ENCODE measurements around the gene AQP12B. TPM values are rescaled to one million over a fixed set of nuclear protein-coding genes. Genes with fewer than 3 reads are reported as not detected.
"Not testable (repeated sequence)": the region's sequence is repeated elsewhere in the genome, so short reads cannot be mapped to it uniquely, and the experiment has no call there.

Gene AQP12B
- total RNA-seq, 1 donor = not detected

DNA sequence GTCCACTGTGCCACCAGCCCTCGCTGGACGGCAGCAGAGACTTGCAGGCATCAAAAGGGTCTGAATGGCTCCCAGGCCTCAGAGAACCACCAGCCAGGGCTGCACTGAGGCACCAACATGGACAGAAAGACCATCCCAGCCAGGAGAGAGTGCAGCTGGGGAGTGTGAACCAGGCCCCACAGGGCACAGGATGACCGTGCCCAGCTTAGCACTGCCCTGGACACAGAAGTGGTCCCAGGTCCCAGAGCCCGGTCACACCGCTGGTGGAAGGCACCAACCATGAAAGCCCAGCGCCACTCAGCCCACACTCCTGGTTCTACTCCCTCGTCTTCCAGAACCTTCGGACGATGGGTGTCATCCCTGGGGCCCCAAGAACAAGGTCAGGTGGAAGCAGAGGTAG is 29.4 kb upstream of the AQP12B start:
- H3K4me3 ChIP-seq (ENCODE audit: low read length) = no peak overlapping the region

DNA sequence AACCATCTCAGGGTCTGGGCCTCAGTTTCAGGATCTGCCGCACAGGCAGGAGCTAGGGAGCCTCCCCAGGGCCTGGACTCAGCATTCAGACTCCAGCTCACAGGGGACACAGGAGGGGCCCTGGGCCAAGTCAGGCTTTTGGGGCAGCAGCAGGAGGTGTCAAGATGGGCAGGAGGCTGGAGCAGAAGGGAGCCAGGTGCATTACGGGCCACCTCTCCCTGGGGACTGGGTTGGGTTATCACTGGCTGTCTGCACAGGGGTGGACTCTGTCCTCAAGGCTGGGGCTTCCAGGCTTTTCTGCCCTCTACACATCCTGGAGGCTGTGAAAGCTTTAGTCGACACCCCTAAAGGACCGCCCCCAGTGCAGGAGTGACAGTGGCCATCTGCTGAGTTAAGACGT is 29.0 kb upstream of the AQP12B start:
- no peaks in the 10 kb centered on the region for H3K27me3 ChIP-seq (ENCODE audit: insufficient read depth, low read length)
- no peaks in the 10 kb centered on the region for H3K9me3 ChIP-seq (ENCODE audit: low read depth, low read length)
- H3K4me3 ChIP-seq (ENCODE audit: low read length) = no peak overlapping the region
- no peaks in the 10 kb centered on the region for H3K4me1 ChIP-seq (ENCODE audit: insufficient read depth, low read length)

More for the DNA sequence above, 29.4 kb upstream of the AQP12B start:
- Histone ChIP-seq H3K4me1 (ENCODE audit: insufficient read depth, low read length) (no peaks in the 10 kb centered on the region), H3K27me3 (ENCODE audit: insufficient read depth, low read length) (no peaks in the 10 kb centered on the region), H3K9me3 (ENCODE audit: low read depth, low read length) (no peaks in the 10 kb centered on the region)

DNA sequence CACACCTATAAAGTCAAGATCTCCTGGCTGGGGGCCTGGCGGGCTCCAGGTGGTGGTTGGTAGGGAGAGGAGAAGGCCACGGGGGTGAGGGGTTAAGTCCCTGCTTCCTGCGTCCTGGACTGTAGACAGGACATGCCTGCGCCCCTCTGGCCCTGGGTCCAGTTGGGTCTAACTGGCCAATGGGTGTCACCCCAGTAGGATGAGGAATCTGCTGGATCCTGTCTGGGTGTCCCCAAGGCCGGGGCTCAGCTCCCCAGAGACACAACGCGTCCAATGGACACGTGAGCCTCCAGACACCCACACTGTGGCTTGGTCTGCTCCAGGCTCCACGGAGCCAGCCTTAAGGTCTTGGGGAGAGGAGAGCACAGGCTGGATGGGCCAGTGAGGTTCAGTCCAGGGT is 28.6 kb upstream of the AQP12B start:
- no peaks in the 10 kb centered on the region for H3K4me1 ChIP-seq (ENCODE audit: insufficient read depth, low read length)
- H3K27me3 ChIP-seq (ENCODE audit: insufficient read depth, low read length) = no peaks in the 10 kb centered on the region

DNA sequence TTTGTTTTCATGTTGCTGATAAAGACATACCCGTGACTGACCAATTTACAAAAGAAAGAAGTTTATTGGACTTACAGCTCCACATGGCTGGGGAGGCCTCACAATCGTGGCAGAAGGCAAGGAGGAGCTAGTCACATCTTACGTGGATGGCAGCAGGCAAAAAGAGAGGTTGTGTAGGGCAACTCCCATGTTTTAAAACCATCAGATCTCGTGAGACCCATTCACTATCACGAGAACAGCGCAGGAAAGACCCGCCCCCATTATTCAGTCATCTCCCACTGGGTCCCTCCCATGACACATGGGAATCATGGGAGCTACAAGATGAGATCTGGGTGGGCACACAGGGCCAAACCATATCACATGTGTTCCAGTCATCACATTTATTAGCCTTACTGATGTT is 25.8 kb upstream of the AQP12B start:
- Histone ChIP-seq H3K4me1 (ENCODE audit: insufficient read depth, low read length) (peaks cover 11% of the 10 kb centered on the region), H3K27me3 (ENCODE audit: insufficient read depth, low read length) (no peaks in the 10 kb centered on the region), H3K4me3 (ENCODE audit: low read length) (no peak overlapping the region), H3K9me3 (ENCODE audit: low read depth, low read length) (no peaks in the 10 kb centered on the region)

More for the DNA sequence above, 28.6 kb upstream of the AQP12B start:
- H3K4me3 ChIP-seq (ENCODE audit: low read length) = no peak overlapping the region
- no peaks in the 10 kb centered on the region for H3K9me3 ChIP-seq (ENCODE audit: low read depth, low read length)

DNA sequence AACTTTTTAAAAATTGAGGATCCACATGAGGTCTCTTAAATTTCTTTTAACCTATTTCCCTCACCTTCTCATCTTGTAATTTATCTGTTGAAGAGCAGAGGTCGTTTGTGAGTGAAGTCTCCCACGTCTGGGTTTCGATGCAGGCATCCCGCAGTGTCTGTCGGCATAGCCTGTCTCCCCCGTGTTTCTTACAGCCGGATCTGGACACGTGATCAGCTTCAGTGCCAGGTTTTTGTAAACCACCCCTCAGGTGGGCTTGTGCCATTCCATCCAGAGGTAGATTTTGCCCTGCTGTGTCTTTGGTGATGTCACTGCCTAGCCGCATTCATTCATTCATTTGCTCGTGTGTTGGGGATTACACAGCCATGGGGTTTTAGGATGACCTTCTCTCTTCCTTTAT is 25.1 kb upstream of the AQP12B start:
- H3K4me1 ChIP-seq (ENCODE audit: insufficient read depth, low read length) = peaks cover 11% of the 10 kb centered on the region
- no peak overlapping the region for H3K4me3 ChIP-seq (ENCODE audit: low read length)
- H3K27me3 ChIP-seq (ENCODE audit: insufficient read depth, low read length) = no peaks in the 10 kb centered on the region
- H3K9me3 ChIP-seq (ENCODE audit: low read depth, low read length) = no peaks in the 10 kb centered on the region

DNA sequence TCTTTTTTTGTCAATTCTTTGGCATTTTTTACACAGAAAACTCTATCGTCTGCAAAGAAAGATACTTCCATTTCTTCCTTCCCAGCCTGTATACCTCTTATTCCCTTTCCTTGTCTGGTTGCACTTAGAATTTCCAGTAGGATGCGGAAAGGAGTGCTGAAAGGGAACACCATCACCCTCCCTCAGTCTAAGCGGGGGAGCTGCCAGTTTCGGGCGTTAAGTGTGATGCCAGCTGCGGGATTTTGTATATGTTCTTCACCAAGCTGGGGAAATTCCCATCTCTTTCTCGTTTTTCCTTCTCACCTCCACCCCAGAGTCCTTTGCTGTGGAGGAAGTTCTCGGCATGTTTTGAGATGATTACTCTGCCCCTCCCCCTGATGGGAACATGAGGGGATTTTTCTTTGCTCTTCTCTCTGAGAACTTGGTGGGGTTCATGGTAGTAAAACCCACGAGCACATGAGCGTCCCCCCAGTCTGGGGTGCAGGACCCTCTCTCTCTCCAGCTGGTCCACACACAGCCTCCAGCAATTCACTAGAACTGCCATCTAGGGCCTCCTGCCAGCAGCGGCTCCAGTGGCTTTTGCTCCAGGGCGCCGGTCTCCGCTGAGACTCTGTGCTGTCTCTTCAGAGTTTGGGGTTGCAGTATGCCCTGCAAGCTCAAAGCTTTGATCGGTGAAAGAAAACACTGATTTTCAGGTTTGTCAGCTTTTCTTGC is 24.5 kb upstream of the AQP12B start:
- H3K4me1 ChIP-seq (ENCODE audit: insufficient read depth, low read length) = peaks cover 11% of the 10 kb centered on the region
- H3K27me3 ChIP-seq (ENCODE audit: insufficient read depth, low read length) = no peaks in the 10 kb centered on the region
- no peak overlapping the region for H3K4me3 ChIP-seq (ENCODE audit: low read length)
- H3K9me3 ChIP-seq (ENCODE audit: low read depth, low read length) = no peaks in the 10 kb centered on the region

DNA sequence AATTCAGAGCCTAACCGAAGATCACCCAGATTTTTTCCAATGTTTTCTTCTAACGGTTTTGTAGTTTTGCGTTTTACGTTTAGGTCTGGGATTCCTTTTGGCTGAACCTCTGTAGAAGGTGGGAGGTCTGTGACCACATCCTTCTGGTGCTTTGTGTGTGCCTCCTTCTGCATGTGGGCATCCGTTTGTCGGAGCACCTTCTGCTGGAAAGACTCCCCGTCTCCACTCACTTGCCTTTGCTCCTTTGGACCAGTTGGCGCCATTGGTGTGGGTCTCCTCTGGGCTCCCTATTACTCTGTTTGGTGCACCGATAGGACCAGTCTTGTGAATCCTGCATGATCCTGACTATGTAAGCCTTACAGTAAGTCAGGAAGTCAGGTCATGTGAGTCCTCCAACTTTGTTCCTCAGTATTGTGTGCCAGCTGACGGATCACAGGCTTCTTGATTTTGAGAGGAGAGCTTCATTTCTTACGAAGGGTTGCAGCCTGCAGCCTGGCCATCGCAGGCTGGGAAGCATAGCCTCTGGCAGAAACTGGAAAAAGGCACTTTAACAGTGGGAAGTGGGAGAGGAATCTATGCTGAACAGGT is 22.6 kb upstream of the AQP12B start:
- no peak overlapping the region for H3K4me3 ChIP-seq (ENCODE audit: low read length)
- no peaks in the 10 kb centered on the region for H3K9me3 ChIP-seq (ENCODE audit: low read depth, low read length)
- peaks cover 11% of the 10 kb centered on the region for H3K4me1 ChIP-seq (ENCODE audit: insufficient read depth, low read length)
- H3K27me3 ChIP-seq (ENCODE audit: insufficient read depth, low read length) = no peaks in the 10 kb centered on the region

DNA sequence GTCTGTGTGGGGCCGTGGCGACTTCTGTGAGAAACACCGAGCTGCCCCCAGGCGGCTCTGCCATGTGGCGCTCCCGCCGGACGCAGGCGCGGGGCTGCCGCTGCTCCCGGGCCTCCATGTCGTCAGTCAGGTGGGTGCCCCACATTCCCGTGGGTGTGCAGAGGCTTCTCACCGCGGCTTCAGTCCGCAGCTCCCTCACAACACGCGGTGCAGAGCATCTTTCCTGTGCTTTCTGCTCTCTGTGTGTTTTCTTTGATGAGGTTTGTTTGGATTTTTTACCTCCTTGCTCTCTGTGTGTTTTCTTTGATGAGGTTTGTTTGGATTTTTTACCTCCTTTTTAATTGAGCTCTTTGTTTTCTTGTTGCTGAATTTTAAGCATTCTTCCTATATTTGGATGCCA is 22.0 kb upstream of the AQP12B start:
- Histone ChIP-seq H3K27me3 (ENCODE audit: insufficient read depth, low read length) (no peaks in the 10 kb centered on the region), H3K4me1 (ENCODE audit: insufficient read depth, low read length) (peaks cover 11% of the 10 kb centered on the region), H3K4me3 (ENCODE audit: low read length) (no peak overlapping the region), H3K9me3 (ENCODE audit: low read depth, low read length) (no peaks in the 10 kb centered on the region)

DNA sequence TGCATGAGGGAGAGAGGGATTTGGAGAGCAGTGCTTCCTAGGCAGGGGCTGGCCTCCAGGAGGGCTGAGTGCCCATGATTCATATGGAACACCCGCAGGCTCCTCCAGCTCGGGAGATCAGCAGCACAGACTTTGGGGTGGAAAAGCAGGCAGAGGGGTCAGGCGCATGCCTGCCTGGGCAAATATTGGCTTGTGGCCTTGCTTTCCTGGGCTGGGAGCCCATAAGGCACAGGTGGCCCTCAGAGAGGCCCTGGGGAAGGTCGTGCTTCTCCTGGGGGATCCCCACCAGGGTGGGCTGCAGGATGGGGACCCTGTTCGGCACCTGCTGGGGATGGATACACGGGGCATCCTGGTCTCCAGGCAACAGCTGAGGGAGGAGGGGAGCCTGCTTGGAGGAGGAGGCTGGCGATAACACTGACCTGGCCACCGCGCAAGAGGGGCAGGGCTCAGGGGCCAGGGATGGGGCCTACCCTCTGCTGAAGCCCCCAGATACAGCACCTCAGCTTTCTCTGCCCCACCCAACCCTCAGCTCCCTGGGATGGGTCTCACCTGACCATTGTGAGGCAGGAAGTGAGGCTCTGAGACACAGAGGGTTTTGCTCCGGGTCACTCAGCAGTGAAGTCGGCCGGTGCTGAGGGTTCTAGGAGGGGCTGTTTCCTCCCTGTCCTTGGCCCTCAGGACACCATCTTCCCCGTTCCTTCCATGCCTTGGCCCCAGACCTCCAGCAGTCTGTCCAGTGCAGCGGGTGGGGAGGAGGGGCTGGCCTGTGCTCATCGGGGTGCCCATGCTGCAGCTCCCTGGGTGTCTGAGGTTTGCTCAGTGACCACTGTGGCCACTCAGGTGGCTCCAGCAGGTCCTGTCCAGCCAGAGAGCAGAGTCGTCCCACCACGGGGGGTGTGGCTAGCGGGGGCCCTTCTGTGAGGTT is 21.0 kb upstream of the AQP12B start:
- Histone ChIP-seq H3K4me3 (ENCODE audit: low read length) (no peak overlapping the region), H3K27me3 (ENCODE audit: insufficient read depth, low read length) (no peaks in the 10 kb centered on the region), H3K4me1 (ENCODE audit: insufficient read depth, low read length) (peaks cover 11% of the 10 kb centered on the region), H3K9me3 (ENCODE audit: low read depth, low read length) (no peaks in the 10 kb centered on the region)

DNA sequence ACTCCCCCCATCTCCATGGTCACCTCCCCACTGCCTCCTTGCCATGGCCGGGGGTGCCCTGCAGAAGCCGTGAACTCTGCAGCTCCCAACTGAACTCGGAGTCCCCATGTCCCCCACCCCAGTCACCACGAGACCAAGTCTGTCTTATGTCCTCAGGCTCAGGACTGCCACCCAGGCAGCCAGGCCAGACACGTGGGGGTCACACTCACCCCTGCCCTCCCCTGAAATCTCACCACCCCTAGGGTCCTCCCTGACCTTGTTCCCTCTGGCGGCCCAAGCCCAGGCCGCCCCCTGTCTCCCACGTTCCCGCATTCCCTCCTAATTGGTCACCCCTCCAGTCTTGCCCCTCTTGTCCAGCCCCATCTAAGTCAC is 19.9 kb upstream of the AQP12B start:
- Histone ChIP-seq H3K9me3 (ENCODE audit: low read depth, low read length) (no peaks in the 10 kb centered on the region), H3K27me3 (ENCODE audit: insufficient read depth, low read length) (no peaks in the 10 kb centered on the region), H3K4me3 (ENCODE audit: low read length) (no peak overlapping the region), H3K4me1 (ENCODE audit: insufficient read depth, low read length) (peaks cover 11% of the 10 kb centered on the region)

DNA sequence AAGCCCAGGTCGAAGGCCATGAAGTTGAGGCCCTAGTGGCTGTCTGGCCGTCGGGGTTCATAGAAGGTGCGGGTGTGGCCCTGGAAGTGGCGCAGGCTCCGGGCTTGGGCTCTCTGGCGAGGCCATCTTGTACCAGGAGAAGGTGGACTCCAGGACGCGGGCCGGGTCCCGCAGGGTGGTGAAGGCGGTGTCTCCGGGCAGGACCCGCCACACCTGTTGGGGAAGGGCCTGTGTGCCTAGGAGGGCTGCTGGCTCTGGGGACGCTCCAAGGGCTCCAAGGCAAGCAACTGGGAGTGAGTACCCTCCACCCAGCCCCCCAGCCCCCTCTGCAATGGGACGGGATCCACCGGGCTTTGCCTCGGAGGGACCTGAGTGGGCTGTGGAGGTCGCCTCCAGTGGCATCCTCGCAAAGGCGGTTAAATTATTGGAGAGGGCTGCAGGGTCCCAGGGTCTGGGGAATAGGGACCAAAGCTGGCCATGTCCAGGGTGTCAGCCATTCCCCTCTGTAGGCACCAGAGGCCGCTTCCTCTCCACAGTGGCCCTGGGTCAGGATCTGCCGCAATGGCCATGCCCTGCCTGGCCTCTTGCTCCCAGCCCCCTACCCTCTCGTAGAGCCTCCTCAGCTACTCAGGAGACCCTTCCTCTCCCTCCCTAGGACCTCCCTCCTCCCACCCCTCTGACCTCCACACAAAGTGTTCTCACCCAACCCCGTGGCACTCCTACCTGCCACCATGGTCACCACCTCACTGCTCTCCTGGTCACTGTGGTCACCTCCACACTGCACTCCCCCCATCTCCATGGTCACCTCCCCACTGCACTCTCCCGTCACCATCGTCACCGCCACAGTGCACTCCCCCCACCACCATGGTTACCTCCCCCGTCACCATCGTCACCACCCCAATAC is 19.3 kb upstream of the AQP12B start:
- Histone ChIP-seq H3K9me3 (ENCODE audit: low read depth, low read length) (no peaks in the 10 kb centered on the region), H3K27me3 (ENCODE audit: insufficient read depth, low read length) (no peaks in the 10 kb centered on the region), H3K4me1 (ENCODE audit: insufficient read depth, low read length) (peaks cover 11% of the 10 kb centered on the region), H3K4me3 (ENCODE audit: low read length) (no peak overlapping the region)

DNA sequence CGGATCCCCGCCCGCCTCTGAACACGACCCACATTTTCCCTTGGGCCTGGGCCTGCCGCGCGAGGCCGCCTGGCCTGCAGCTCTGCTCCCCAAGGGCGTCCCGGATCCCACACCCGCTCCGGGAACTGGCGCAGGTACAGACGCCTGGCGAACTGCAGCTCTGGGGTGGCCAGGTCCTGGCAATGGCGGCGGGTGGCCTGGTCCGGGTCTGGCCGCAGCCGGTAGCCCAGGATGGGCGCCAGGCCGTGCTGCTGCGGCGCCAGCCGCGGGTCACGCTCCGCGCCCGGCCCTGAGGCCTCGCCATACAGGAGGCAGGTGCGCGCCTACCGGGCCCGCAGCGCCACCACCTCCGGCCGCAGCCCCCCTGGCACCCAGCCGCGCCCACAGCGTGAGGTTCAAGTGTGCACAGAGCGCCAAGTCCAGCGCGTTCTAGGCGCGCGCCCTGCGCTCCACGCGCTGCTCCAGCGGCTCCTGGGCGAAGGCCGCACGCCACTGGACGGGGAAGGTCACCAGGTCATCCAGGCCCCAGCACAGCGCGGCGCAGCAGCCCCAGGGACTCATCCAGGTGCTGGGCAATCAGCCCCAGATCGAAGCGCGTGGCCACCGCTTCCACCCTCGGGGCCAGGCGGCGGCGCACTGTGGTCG is 18.5 kb upstream of the AQP12B start:
- Histone ChIP-seq H3K4me3 (ENCODE audit: low read length) (no peak overlapping the region), H3K4me1 (ENCODE audit: insufficient read depth, low read length) (peaks cover 11% of the 10 kb centered on the region), H3K9me3 (ENCODE audit: low read depth, low read length) (no peaks in the 10 kb centered on the region), H3K27me3 (ENCODE audit: insufficient read depth, low read length) (no peaks in the 10 kb centered on the region)

DNA sequence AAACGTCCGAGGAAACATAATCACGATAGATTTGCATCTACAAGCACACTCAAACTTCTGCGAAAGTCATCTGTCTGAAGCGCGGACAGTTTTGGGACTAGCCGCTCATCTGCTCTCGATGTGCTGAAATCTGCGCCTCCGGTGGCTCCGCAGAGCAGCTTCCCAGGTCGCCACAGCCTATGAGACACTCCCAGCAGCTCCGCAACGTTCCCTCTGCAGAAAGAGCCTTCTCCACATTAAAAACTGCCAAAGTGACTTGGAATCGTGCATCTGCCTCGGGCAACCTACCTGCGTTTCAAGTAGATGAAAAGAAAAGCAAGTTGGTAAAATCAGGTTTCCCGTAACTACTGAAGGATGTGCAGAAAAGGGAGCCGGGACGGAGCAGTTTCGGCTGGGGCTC is 17.9 kb upstream of the AQP12B start:
- not testable (repeated sequence) for H3K27me3 ChIP-seq (ENCODE audit: insufficient read depth, low read length); H3K4me1 ChIP-seq (ENCODE audit: insufficient read depth, low read length); H3K9me3 ChIP-seq (ENCODE audit: low read depth, low read length); H3K4me3 ChIP-seq (ENCODE audit: low read length)

DNA sequence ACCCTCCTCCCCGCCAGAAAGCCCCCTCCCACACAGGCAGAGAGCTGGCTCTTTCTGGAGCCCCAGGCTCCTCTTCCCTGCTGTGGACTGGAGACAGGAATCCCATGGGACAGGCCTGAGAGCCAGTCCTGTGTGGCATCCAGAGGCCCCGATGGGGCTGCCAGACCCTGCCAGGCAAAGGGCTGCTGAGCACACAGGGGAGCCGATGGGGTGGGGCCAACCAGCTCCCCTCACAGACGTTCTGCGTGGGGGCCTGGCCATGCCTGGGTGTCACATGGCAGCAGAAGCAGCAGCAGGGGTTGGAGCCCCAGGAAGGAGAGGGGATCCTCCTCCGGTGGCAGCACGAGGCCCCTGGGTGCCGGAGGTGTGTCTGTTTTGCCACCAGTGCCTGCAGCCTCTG is 17.1 kb upstream of the AQP12B start:
- H3K4me3 ChIP-seq (ENCODE audit: low read length); H3K4me1 ChIP-seq (ENCODE audit: insufficient read depth, low read length); H3K27me3 ChIP-seq (ENCODE audit: insufficient read depth, low read length); H3K9me3 ChIP-seq (ENCODE audit: low read depth, low read length): not testable (repeated sequence)
